Measurements from ENCODE around the gene NFE2.

DNA sequence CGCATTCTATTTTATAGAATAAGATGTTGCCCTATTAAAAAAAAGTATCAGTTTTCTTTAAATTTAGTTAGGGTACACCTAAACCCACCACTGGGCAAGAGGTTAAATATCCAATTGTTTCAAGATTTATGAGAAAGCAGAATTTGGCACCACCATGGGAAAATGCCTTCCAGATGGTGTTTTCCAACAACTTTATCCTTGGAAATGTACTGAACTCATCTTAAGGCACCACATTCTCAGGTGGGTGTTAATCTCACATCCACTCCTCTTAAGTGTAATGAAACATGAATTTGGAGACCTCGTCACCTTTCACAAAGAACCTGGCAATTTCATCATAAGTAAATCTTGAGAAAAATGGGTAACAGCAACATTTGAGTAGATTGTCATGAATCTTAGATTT is 34.0 kb downstream of the NFE2 start:
- TF ChIP-seq CTCF (IDR thresholded peaks at IDR 0.05) (no peak), POLR2A (IDR thresholded peaks at IDR 0.05) (no peak)

Measured in lower leg skin (tissue), 3 donors.